CD4-positive, alpha-beta T cell (primary cell): ENCODE results near the gene RELL2. TPM values are rescaled to one million over a fixed set of nuclear protein-coding genes. Genes with fewer than 3 reads are reported as not detected.

Experiments used
- ATAC-seq: fragments of 200-7000 bp; cut with Tn5 transposase; one replicate; pipeline ENCODE4 v1.10.0; 2022; ENCODE audit warnings: mild to moderate bottlenecking; ENCODE audit not compliant: poor library complexity
- CTCF ChIA-PET: fragments of 350-600 bp; sonication (Branson Sonifier 250); formaldehyde crosslinking; loops from one replicate; lab custom pipeline; 2021; ENCODE audit warnings: antibody characterized with exemption, inconsistent platforms; lab: Charles Lee
- POLR2A ChIA-PET: fragments of 350-600 bp; sonication (Branson Sonifier 250); formaldehyde crosslinking; loops from one replicate; lab custom pipeline; 2021; ENCODE audit warnings: antibody characterized with exemption, inconsistent platforms; lab: Charles Lee
- DNase-seq, 14 experiments: peaks; one replicate each; pipeline ENCODE4 v3.0.0-alpha.2; 2013 to 2020; ENCODE audit warnings: mixed read lengths in 2 of 14
- H3K27ac ChIP-seq, 2 donors: one replicate each; pipeline versions ENCODE4 v1.5.1 to v1.7.0; 2013; ENCODE audit warnings: low read length in 2 of 2, low read depth in 1 of 2, mild to moderate bottlenecking in 1 of 2
- H3K27me3 ChIP-seq, 2 experiments: 1 replicate in 1 of 2; 2 replicates in 1 of 2; pipeline versions ENCODE4 v1.6.1 to v1.7.0; 2013; ENCODE audit warnings: low read length in 2 of 2, control low read depth in 1 of 2, mild to moderate bottlenecking in 1 of 2, moderate library complexity in 1 of 2; ENCODE audit not compliant: insufficient read depth in 2 of 2, control insufficient read depth in 1 of 2
- H3K36me3 ChIP-seq: one replicate; pipeline ENCODE4 v1.6.1; 2013; ENCODE audit warnings: low read length, control low read depth; ENCODE audit not compliant: insufficient read depth
- H3K4me1 ChIP-seq: one replicate; pipeline ENCODE4 v1.6.1; 2013; ENCODE audit warnings: low read length, control low read depth; ENCODE audit not compliant: insufficient read depth
- H3K4me3 ChIP-seq: one replicate; pipeline ENCODE4 v1.5.1; 2013; ENCODE audit warnings: mild to moderate bottlenecking, low read length, moderate library complexity
- H3K9me3 ChIP-seq, 2 experiments: 1 replicate in 1 of 2; 2 replicates in 1 of 2; pipeline versions ENCODE4 v1.6.1 to v1.7.0; 2013; ENCODE audit warnings: low read length in 2 of 2, mild to moderate bottlenecking in 2 of 2, control low read depth in 1 of 2, moderate library complexity in 1 of 2; ENCODE audit not compliant: control insufficient read depth in 1 of 2, insufficient read depth in 1 of 2
- H3K27ac Mint-ChIP-seq: one replicate; pipeline ENCODE4 v1.8.0; 2020; ENCODE audit warnings: mixed read lengths
- H3K27me3 Mint-ChIP-seq: one replicate; pipeline ENCODE4 v1.8.0; 2021; ENCODE audit warnings: mixed read lengths
- H3K36me3 Mint-ChIP-seq: one replicate; pipeline ENCODE4 v1.8.0; 2021; ENCODE audit warnings: low read depth, mixed read lengths
- H3K4me1 Mint-ChIP-seq: one replicate; pipeline ENCODE4 v1.8.0; 2021; ENCODE audit warnings: low read depth, mixed read lengths
- H3K4me3 Mint-ChIP-seq: one replicate; pipeline ENCODE4 v1.8.0; 2020; ENCODE audit warnings: mild to moderate bottlenecking, mixed read lengths
- H3K9me3 Mint-ChIP-seq: one replicate; pipeline ENCODE4 v1.8.0; 2020; ENCODE audit warnings: mixed read lengths
- CTCF ChIP-seq: fragments of 200-600 bp; IDR thresholded peaks from one replicate; pipeline ENCODE4 v1.8.0; 2022; ENCODE audit warnings: antibody characterized with exemption, mild to moderate bottlenecking
- intact Hi-C, 2 experiments: fragments of 100-400 bp; cut with DNase I in 1 of 2; cut with micrococcal nuclease in 1 of 2; formaldehyde crosslinking; loops; one replicate each; pipeline versions ENCODE4 v1.15.1 to v1.9.0; 2023 to 2025; cut with DNase I, micrococcal nuclease
- total RNA-seq, 174 experiments: library from RNA in 2 of 174; stranded (reverse) in 2 of 174; gene quantifications; one replicate each; pipeline ENCODE4 v1.2.3 and lab custom pipeline; 2021 to 2026

The RELL2 gene
- total RNA-seq, 2 experiments from 2014 or later, result 10.9 to 11.4 TPM

GRCh38 chr5:141617128-141617527 is 19.7 kb upstream of the RELL2 start:
- intact Hi-C loops, result loop anchor here (1.0 to 2.0 kb wide), 2 partner anchors 9 to 18 kb away; no protein-coding TSS in a partner anchor
- peak overlapping the region; percentile 98 for H3K4me3 Mint-ChIP-seq

GRCh38 chr5:141617682-141618029 is 19.1 kb upstream of the RELL2 start:
- peak overlapping the region; percentile 92 for H3K27ac Mint-ChIP-seq
- ChIA-PET POLR2A (interaction anchor here (1.0 to 8.2 kb wide), 7 partner anchors 11 to 53 kb away, joined by 3 to 191 read pairs (median 22); partner anchors contain the start of genes HDAC3 and RELL2), CTCF (interaction anchor here (1.3 to 5.5 kb wide), 7 partner anchors 11 to 53 kb away, joined by 4 to 281 read pairs (median 11); partner anchors contain the start of gene RELL2)
- peaks cover 67% of the 10 kb centered on the region for H3K4me1 Mint-ChIP-seq
- H3K9me3 Mint-ChIP-seq, result no peaks in the 10 kb centered on the region
- H3K27me3 Mint-ChIP-seq, result no peaks in the 10 kb centered on the region
- peak overlapping the region; percentile 96 for H3K4me3 ChIP-seq
- H3K27me3 ChIP-seq, result no peaks in the 10 kb centered on the region
- no peak for ATAC-seq
- H3K36me3 Mint-ChIP-seq, result peaks cover 64% of the 10 kb centered on the region
- intact Hi-C loops, result loop anchor here (1.0 to 2.0 kb wide), 4 partner anchors 9 to 19 kb away; partner anchors contain the start of genes HDAC3 (in 1 of the 2) and RELL2 (in 1 of the 2)
- TF ChIP-seq CTCF, result no peak
- no peaks in the 10 kb centered on the region for H3K9me3 ChIP-seq
- H3K4me1 ChIP-seq, result peaks cover 19% of the 10 kb centered on the region
- H3K4me3 Mint-ChIP-seq, result peak overlapping the region; percentile 98
- H3K27ac ChIP-seq, result peak overlapping the region; percentile 91 to 94
- peak in 2 of 14 experiments; percentile 35 to 42 for DNase-seq
- H3K36me3 ChIP-seq, result peaks cover 34% of the 10 kb centered on the region

More at GRCh38 chr5:141617128-141617527, 19.7 kb upstream of the RELL2 start:
- DNase-seq, result no peak
- Histone ChIP-seq H3K4me1 (peaks cover 19% of the 10 kb centered on the region), H3K36me3 (peaks cover 34% of the 10 kb centered on the region), H3K4me3 (peak overlapping the region; percentile 96), H3K27ac (peak overlapping the region; percentile 91 to 94), H3K9me3 (no peaks in the 10 kb centered on the region), H3K27me3 (no peaks in the 10 kb centered on the region)
- TF ChIP-seq CTCF, result no peak
- POLR2A ChIA-PET, result interaction anchor here (1.0 to 8.2 kb wide), 7 partner anchors 10 to 53 kb away, joined by 3 to 191 read pairs (median 22); partner anchors contain the start of genes HDAC3 and RELL2
- peaks cover 72% of the 10 kb centered on the region for H3K4me1 Mint-ChIP-seq
- CTCF ChIA-PET, result interaction anchor here (1.3 to 5.5 kb wide), 8 partner anchors 10 to 59 kb away, joined by 4 to 281 read pairs (median 10); partner anchors contain the start of gene RELL2
- H3K27ac Mint-ChIP-seq, result peak overlapping the region; percentile 92
- peaks cover 64% of the 10 kb centered on the region for H3K36me3 Mint-ChIP-seq
- ATAC-seq, result no peak
- H3K27me3 Mint-ChIP-seq, result no peaks in the 10 kb centered on the region
- H3K9me3 Mint-ChIP-seq, result no peaks in the 10 kb centered on the region

GRCh38 chr5:141618030-141618803 is 18.6 kb upstream of the RELL2 start:
- Mint-ChIP-seq H3K4me3 (peak overlapping the region; percentile 98), H3K27me3 (no peaks in the 10 kb centered on the region), H3K9me3 (no peaks in the 10 kb centered on the region), H3K4me1 (peaks cover 66% of the 10 kb centered on the region), H3K27ac (peak overlapping the region; percentile 92), H3K36me3 (peaks cover 62% of the 10 kb centered on the region)
- no peak for TF ChIP-seq CTCF
- Histone ChIP-seq H3K4me1 (peaks cover 24% of the 10 kb centered on the region), H3K27ac (peak overlapping the region; percentile 91 to 94), H3K4me3 (peak overlapping the region; percentile 96), H3K27me3 (no peaks in the 10 kb centered on the region), H3K9me3 (no peaks in the 10 kb centered on the region), H3K36me3 (peaks cover 35% of the 10 kb centered on the region)
- DNase-seq, result peak in 13 of 14 experiments; percentile 21 to 76 (median 37)
- ATAC-seq, result peak; percentile 33
- ChIA-PET CTCF (interaction anchor here (0.8 to 5.5 kb wide), 23 partner anchors 8 to 298 kb away, joined by 3 to 281 read pairs (median 7); partner anchors contain the start of genes FCHSD1, HDAC3, PCDHGB4 and RELL2), POLR2A (interaction anchor here (0.7 to 8.2 kb wide), 12 partner anchors 11 to 298 kb away, joined by 3 to 191 read pairs (median 8); partner anchors contain the start of genes FCHSD1, HDAC3, RELL2 and TAF7)
- intact Hi-C loops, result loop anchor here (2.0 kb wide), 2 partner anchors 13 to 19 kb away; partner anchors contain the start of genes HDAC3 (in 1 of the 2) and RELL2 (in 1 of the 2)
